Smooth muscle cell (in vitro differentiated cells): Measurements from ENCODE around the gene TRAF3. TPM values are rescaled to one million over a fixed set of nuclear protein-coding genes. Genes with fewer than 3 reads are reported as not detected.

Source experiments
- DNase-seq: peaks from one replicate; lab custom pipeline; 2025; ENCODE audit not compliant: unreplicated experiment; lab: John Stamatoyannopoulos, UW
- H2AFZ ChIP-seq: fragments of 200-600 bp; sonication (generic); 2 replicates; pipeline ENCODE4 v1.6.0; 2016; ENCODE audit warnings: antibody characterized with exemption, low read depth, mild to moderate bottlenecking
- H3F3A ChIP-seq: fragments of 200-600 bp; sonication (generic); 2 replicates; pipeline ENCODE4 v1.6.0; 2017; ENCODE audit warnings: antibody characterized with exemption, low read depth
- H3K27ac ChIP-seq: fragments of 200-600 bp; sonication (generic); 2 replicates; pipeline ENCODE4 v1.5.1; 2016; ENCODE audit warnings: low read depth, mild to moderate bottlenecking
- H3K27me3 ChIP-seq: fragments of 200-600 bp; sonication (generic); 2 replicates; pipeline ENCODE4 v1.6.1; 2016; ENCODE audit warnings: low read depth, mild to moderate bottlenecking
- H3K36me3 ChIP-seq: fragments of 200-600 bp; sonication (generic); 2 replicates; pipeline ENCODE4 v1.5.1; 2016; ENCODE audit warnings: low read depth
- H3K4me1 ChIP-seq: fragments of 200-600 bp; sonication (generic); 2 replicates; pipeline ENCODE4 v1.5.1; 2016; ENCODE audit warnings: low read depth
- H3K4me2 ChIP-seq: fragments of 200-600 bp; sonication (generic); 2 replicates; pipeline ENCODE4 v1.6.0; 2016; ENCODE audit warnings: mild to moderate bottlenecking
- H3K4me3 ChIP-seq: fragments of 200-600 bp; sonication (generic); 2 replicates; pipeline ENCODE4 v1.5.1; 2016; ENCODE audit warnings: mild to moderate bottlenecking
- H3K79me2 ChIP-seq: fragments of 200-600 bp; sonication (generic); 2 replicates; pipeline ENCODE4 v1.6.0; 2016; ENCODE audit warnings: low read depth, mild to moderate bottlenecking
- H3K9ac ChIP-seq: fragments of 200-600 bp; sonication (generic); 2 replicates; pipeline ENCODE4 v1.6.0; 2016; ENCODE audit warnings: low read depth
- H3K9me3 ChIP-seq: fragments of 200-600 bp; sonication (generic); replicated peaks from 2 replicates; pipeline ENCODE4 v1.5.1; 2016; ENCODE audit warnings: low read depth
- H4K20me1 ChIP-seq: fragments of 200-600 bp; sonication (generic); 2 replicates; pipeline ENCODE4 v1.6.0; 2016; ENCODE audit warnings: low read depth
- CTCF ChIP-seq: fragments of 200-600 bp; sonication (generic); IDR thresholded peaks from 2 replicates; pipeline ENCODE4 v1.5.1; 2017; ENCODE audit warnings: borderline replicate concordance, mild to moderate bottlenecking, antibody characterized with exemption; ENCODE audit not compliant: insufficient read depth, poor library complexity, severe bottlenecking
- WGBS: methylation state at CpG from one replicate; pipeline ENCODE4 v1.1.7; 2016; ENCODE audit warnings: low lambda C conversion rate; 5-methylcytosine and 5-hydroxymethylcytosine counted together
- polyA plus RNA-seq: library from polyadenylated mRNA; unstranded; fragments of >200 nt; fragmentation: Nextera tagmentation; extraction: Ambion mirVana; gene quantifications from 2 replicates; pipeline ENCODE4 v1.2.1, GENCODE V29; 2016
- total RNA-seq: library from RNA; depleted of rRNA; stranded (reverse); fragments of >200 nt; gene quantifications from 2 replicates; pipeline ENCODE4 v1.2.3, GENCODE V29; 2014

TRAF3 gene
- total and polyA plus RNA-seq, 2 experiments from 2014 or later: 9.4 to 24.6 TPM

GRCh38 chr14:102948698-102949061 is 171.4 kb downstream of the TRAF3 start:
- no peaks in the 10 kb centered on the region for H3K27me3 ChIP-seq
- no peak overlapping the region for H2AFZ ChIP-seq
- no peaks in the 10 kb centered on the region for H3K9me3 ChIP-seq
- no peak overlapping the region for H3K27ac ChIP-seq
- H3F3A ChIP-seq: no peaks in the 10 kb centered on the region
- no peak overlapping the region for H3K9ac ChIP-seq
- H3K79me2 ChIP-seq: no peaks in the 10 kb centered on the region
- no peak for DNase-seq
- H3K4me1 ChIP-seq: no peaks in the 10 kb centered on the region
- H3K36me3 ChIP-seq: peaks cover 7% of the 10 kb centered on the region
- no peak for TF ChIP-seq CTCF
- 96% methylated on average over 6 of the region's 9 CpGs for WGBS
- no peaks in the 10 kb centered on the region for H4K20me1 ChIP-seq
- H3K4me2 ChIP-seq: no peak overlapping the region
- no peak overlapping the region for H3K4me3 ChIP-seq

- no peaks in the 10 kb centered on the region for H3K79me2 ChIP-seq
- H3K27me3 ChIP-seq: no peaks in the 10 kb centered on the region
- H2AFZ ChIP-seq: no peak overlapping the region
- no peaks in the 10 kb centered on the region for H3K9me3 ChIP-seq
- no peak overlapping the region for H3K9ac ChIP-seq
- no peak overlapping the region for H3K4me2 ChIP-seq
- no peaks in the 10 kb centered on the region for H4K20me1 ChIP-seq
- WGBS: 95% methylated on average over 28 of the region's 28 CpGs
- no peak for TF ChIP-seq CTCF
- no peak overlapping the region for H3K27ac ChIP-seq
- peaks cover 13% of the 10 kb centered on the region for H3K36me3 ChIP-seq
- H3F3A ChIP-seq: no peaks in the 10 kb centered on the region
- no peak for DNase-seq
- no peak overlapping the region for H3K4me3 ChIP-seq
- H3K4me1 ChIP-seq: no peaks in the 10 kb centered on the region
These were observed 172.0 kb downstream of the TRAF3 start for GRCh38 chr14:102949062-102949800.

- Histone ChIP-seq H3K4me3 (no peak overlapping the region), H4K20me1 (peaks cover 3% of the 10 kb centered on the region), H2AFZ (no peak overlapping the region), H3K27me3 (no peaks in the 10 kb centered on the region), H3K9ac (no peak overlapping the region), H3K36me3 (peaks cover 15% of the 10 kb centered on the region), H3K4me1 (no peaks in the 10 kb centered on the region), H3K79me2 (no peaks in the 10 kb centered on the region), H3K9me3 (no peaks in the 10 kb centered on the region), H3K27ac (no peak overlapping the region), H3F3A (no peaks in the 10 kb centered on the region), H3K4me2 (no peak overlapping the region)
- no peak for TF ChIP-seq CTCF
- no peak for DNase-seq
- 97% methylated on average over 23 of the region's 23 CpGs for WGBS
These were observed 172.7 kb downstream of the TRAF3 start for GRCh38 chr14:102949801-102950451.
